Kidney (tissue), 14 donors: Measurements from ENCODE around the gene RASSF10. TPM values are rescaled to one million over a fixed set of nuclear protein-coding genes. Genes with fewer than 3 reads are reported as not detected.

Source experiments
- DNase-seq, 5 donors: peaks; one replicate each; pipeline ENCODE4 v3.0.0-alpha.2; 2013 to 2020
- FAIRE-seq: peaks from 2 replicates; lab custom pipeline; 2012; peaks lifted over from hg19 to GRCh38; lab: Jason Lieb, UNC
- H3K27ac ChIP-seq, 2 donors: one replicate each; pipeline ENCODE4 v1.7.0; 2013; ENCODE audit warnings: low read depth in 2 of 2, low read length in 2 of 2, inconsistent platforms in 1 of 2
- H3K27me3 ChIP-seq: one replicate; pipeline ENCODE4 v1.7.1; 2013; ENCODE audit warnings: low read length, inconsistent platforms; ENCODE audit not compliant: control insufficient read depth, insufficient read depth
- H3K36me3 ChIP-seq, 3 donors: one replicate each; pipeline versions ENCODE4 v1.7.0 to v1.7.1; 2013; ENCODE audit warnings: low read length in 3 of 3, control low read depth in 1 of 3, inconsistent platforms in 1 of 3; ENCODE audit not compliant: insufficient read depth in 3 of 3, control insufficient read depth in 2 of 3
- H3K4me1 ChIP-seq, 3 donors: one replicate each; pipeline versions ENCODE4 v1.7.0 to v1.7.1; 2013; ENCODE audit warnings: low read length in 3 of 3, inconsistent platforms in 1 of 3, low read depth in 1 of 3; ENCODE audit not compliant: control insufficient read depth in 2 of 3, insufficient read depth in 2 of 3
- H3K4me3 ChIP-seq, 3 donors: one replicate each; pipeline versions ENCODE4 v1.7.0 to v1.8.1; 2013; ENCODE audit warnings: low read length in 3 of 3, control low read depth in 1 of 3, inconsistent platforms in 1 of 3
- H3K9ac ChIP-seq, 3 donors: one replicate each; pipeline versions ENCODE4 v1.7.0 to v1.7.1; 2013; ENCODE audit warnings: low read length in 3 of 3, control low read depth in 1 of 3, inconsistent platforms in 1 of 3
- H3K9me3 ChIP-seq, 3 donors: one replicate each; pipeline versions ENCODE4 v1.7.0 to v1.7.1; 2013; ENCODE audit warnings: low read length in 3 of 3, control low read depth in 1 of 3, inconsistent platforms in 1 of 3; ENCODE audit not compliant: control insufficient read depth in 2 of 3, insufficient read depth in 1 of 3
- intact Hi-C: fragments of 100-400 bp; cut with DNase I; formaldehyde crosslinking; loops from one replicate; pipeline ENCODE4 v1.11.1; 2022
- polyA plus RNA-seq: library from polyadenylated mRNA; stranded (reverse); fragments of 350-450 nt; fragmentation: Illumina TruSeq; extraction: RNeasy Lipid Tissue Mini Kit (QIAGEN cat#74804); gene quantifications from one replicate; pipeline ENCODE4 v1.2.3, GENCODE V29; 2014; ENCODE audit warnings: low read depth, low replicate concordance; ENCODE audit not compliant: insufficient read depth
- total RNA-seq: library from RNA; stranded (reverse); fragmentation: NEBNext Ultra II Directional; extraction: Animal tissue kit (Norgen Biotek cat#: 25700); gene quantifications from one replicate; pipeline ENCODE4 v1.2.1, GENCODE V29; 2021
- TF ChIP-seq, protein P1 (sequence below): IDR thresholded peaks from 3 replicates; pipeline ENCODE4 v1.5.1; 2012; ENCODE audit warnings: mild to moderate bottlenecking, moderate library complexity, borderline replicate concordance; ENCODE audit not compliant: insufficient read depth; ENCODE audit errors: extremely low read depth
- donor health status: control.
- donor health status: control.
- donor health status: control.
- donor health status: control.
- donor health status: control.
- donor health status: DM: yes; HTN: yes; CAD: no.
- donor health status: Normal renal cell carcinoma (clear cell type).

The RASSF10 gene
- total and polyA plus RNA-seq, 2 donors from 2014 or later = 6.1 to 9.7 TPM

DNA sequence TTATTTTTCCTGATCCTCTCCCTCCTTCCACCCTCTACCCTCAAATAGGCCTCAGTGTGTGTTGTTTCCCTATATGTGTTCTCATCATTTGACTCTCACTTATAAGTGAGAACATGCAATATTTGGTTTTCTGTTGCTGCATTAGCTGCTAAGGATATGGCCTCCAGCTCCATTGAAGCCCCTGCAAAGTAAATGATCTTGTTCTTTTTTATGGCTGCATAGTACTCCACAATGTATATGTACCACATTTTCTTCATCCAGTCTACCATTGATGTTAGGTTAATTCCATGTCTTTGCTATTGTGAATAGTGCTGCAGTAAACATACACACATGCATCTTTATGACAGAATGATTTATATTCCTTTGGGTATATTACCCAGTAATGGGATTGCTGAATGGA lies 13.3 kb upstream of the RASSF10 start:
- peaks cover 0 to 6% (median 5%) of the 10 kb centered on the region in 3 donors for H3K4me1 ChIP-seq
- DNase-seq (no peak), FAIRE-seq (no peak)
- no peak overlapping the region for H3K27ac ChIP-seq
- no peaks in the 10 kb centered on the region for H3K36me3 ChIP-seq
- H3K9ac ChIP-seq = no peak overlapping the region
- intact Hi-C loops = no loop called here
- H3K27me3 ChIP-seq = no peaks in the 10 kb centered on the region
- no peaks in the 10 kb centered on the region for H3K9me3 ChIP-seq
- TF ChIP-seq, protein P1, sequence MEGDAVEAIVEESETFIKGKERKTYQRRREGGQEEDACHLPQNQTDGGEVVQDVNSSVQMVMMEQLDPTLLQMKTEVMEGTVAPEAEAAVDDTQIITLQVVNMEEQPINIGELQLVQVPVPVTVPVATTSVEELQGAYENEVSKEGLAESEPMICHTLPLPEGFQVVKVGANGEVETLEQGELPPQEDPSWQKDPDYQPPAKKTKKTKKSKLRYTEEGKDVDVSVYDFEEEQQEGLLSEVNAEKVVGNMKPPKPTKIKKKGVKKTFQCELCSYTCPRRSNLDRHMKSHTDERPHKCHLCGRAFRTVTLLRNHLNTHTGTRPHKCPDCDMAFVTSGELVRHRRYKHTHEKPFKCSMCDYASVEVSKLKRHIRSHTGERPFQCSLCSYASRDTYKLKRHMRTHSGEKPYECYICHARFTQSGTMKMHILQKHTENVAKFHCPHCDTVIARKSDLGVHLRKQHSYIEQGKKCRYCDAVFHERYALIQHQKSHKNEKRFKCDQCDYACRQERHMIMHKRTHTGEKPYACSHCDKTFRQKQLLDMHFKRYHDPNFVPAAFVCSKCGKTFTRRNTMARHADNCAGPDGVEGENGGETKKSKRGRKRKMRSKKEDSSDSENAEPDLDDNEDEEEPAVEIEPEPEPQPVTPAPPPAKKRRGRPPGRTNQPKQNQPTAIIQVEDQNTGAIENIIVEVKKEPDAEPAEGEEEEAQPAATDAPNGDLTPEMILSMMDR = no peak
- no peak overlapping the region for H3K4me3 ChIP-seq

DNA sequence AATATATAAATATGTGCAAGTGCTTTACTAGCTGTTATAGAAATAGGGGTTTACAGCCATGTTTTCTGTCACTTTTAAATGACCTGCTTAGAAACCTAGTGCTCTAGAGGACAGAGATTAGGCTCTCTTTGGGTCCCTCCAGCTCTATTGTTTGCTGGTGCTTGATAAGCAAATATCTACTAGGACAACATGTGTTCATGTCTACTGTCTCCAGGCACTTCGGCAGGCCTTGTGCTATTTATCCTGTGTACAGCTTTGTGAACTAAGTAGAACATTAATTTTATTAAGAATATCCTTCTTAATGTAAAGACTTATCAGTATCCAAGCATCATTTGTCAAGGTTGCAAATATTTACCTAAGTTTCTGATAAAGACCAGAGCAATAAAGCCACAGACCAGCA lies 11.9 kb upstream of the RASSF10 start:
- no peak for DNase-seq
- H3K36me3 ChIP-seq = no peaks in the 10 kb centered on the region
- no peak for FAIRE-seq
- H3K9me3 ChIP-seq = no peaks in the 10 kb centered on the region
- no peaks in the 10 kb centered on the region for H3K27me3 ChIP-seq
- no peak overlapping the region for H3K27ac ChIP-seq
- TF ChIP-seq, protein P1 = no peak
- no peak overlapping the region for H3K4me3 ChIP-seq
- intact Hi-C loops = no loop called here
- no peak overlapping the region for H3K9ac ChIP-seq
- peaks cover 0 to 9% (median 6%) of the 10 kb centered on the region in 3 donors for H3K4me1 ChIP-seq

DNA sequence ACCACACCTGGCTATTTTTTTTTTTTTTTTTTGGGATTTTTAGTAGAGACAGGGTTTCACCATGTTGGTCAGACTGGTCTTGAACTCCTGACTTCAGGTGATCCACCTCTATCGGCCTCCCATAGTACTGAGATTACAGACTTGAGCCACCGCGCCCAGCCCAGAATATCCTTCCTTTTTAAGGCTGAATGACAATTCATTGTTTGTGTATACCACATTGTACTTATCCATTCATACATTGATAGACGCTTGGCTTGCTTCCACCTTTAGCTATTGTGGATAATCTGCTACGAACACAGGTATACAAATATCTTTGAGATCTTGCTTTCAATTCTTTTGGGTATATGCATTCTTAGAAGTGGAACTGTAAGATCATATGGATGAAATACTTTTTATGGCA lies 10.8 kb upstream of the RASSF10 start:
- H3K4me3 ChIP-seq = no peak overlapping the region
- no peaks in the 10 kb centered on the region for H3K9me3 ChIP-seq
- H3K36me3 ChIP-seq = no peaks in the 10 kb centered on the region
- DNase-seq (no peak), FAIRE-seq (no peak)
- intact Hi-C loops = no loop called here
- no peak overlapping the region for H3K27ac ChIP-seq
- H3K4me1 ChIP-seq = peaks cover 0 to 9% (median 6%) of the 10 kb centered on the region in 3 donors
- H3K9ac ChIP-seq = no peak overlapping the region
- no peaks in the 10 kb centered on the region for H3K27me3 ChIP-seq
- TF ChIP-seq, protein P1 = no peak

DNA sequence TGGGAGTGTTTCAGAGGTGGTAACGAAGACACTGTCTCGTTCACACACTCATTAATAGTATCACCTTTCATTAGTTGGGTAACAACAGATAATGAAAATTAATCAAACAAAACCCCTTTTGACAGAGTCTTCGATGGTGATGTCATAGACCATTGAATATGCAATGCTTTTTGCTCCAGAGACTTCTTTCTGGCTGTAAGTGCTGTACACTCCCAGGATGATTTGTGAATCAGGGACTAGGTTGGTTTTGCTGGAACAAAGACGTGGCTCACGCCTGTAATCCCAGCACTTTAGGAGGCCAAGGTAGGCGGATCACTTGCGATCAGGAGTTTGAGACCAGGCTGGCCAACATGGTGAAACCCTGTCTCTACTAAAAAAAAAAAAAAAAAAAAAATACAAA lies 9.5 kb upstream of the RASSF10 start:
- no peak for FAIRE-seq
- no peaks in the 10 kb centered on the region for H3K9me3 ChIP-seq
- TF ChIP-seq, protein P1 = no peak
- H3K4me1 ChIP-seq = peaks cover 0 to 9% (median 6%) of the 10 kb centered on the region in 3 donors
- H3K27ac ChIP-seq = no peak overlapping the region
- no peaks in the 10 kb centered on the region for H3K36me3 ChIP-seq
- no peak overlapping the region for H3K9ac ChIP-seq
- DNase-seq = peak in 1 of 5 donors; percentile 25
- H3K4me3 ChIP-seq = no peak overlapping the region
- intact Hi-C loops = no loop called here
- no peaks in the 10 kb centered on the region for H3K27me3 ChIP-seq
